Amniotic stem cell (primary cell): ENCODE measurements around the gene KIF21A.
A peak's percentile ranks its signal among the peaks of the same experiment; 100 is the strongest.
"Not testable (repeated sequence)": the region's sequence is repeated elsewhere in the genome, so short reads cannot be mapped to it uniquely, and the experiment has no call there.

Experiments used
- DNase-seq: peaks from one replicate; lab custom pipeline; 2025; lab: John Stamatoyannopoulos, UW

KIF21A gene

GRCh38 chr12:39341761-39342160 lies 101.2 kb downstream of the KIF21A start:
- DNase-seq = no peak

- no peak for DNase-seq
Observed at GRCh38 chr12:39341179-39341578, 101.7 kb downstream of the KIF21A start.

DNA sequence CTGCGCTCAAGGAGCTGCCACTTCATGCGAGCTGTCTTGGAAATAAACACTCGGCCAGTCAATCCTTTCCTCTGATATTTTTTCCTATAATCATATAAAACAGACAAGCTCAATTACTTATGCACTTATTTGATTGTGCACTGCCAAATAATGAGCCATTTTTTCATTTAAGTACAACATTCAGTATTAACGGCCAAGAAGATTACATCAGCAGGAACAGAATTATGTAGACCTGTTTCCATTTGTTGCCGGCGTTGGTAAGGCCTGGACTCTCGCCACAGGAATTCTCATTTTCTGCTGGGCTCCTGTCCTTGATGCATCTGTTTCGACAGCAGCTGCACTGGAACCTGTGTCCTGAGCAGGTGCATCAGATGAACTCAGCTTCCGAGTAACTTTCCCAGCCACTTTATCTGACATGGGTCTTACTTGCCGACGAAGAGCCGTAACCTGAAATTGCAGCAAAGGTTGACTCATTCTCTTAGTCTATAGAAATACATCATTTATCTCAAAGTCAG lies 110.2 kb downstream of the KIF21A start:
- no peak for DNase-seq

- no peak for DNase-seq
Observed at GRCh38 chr12:39331539-39332261, 111.2 kb downstream of the KIF21A start.

DNA sequence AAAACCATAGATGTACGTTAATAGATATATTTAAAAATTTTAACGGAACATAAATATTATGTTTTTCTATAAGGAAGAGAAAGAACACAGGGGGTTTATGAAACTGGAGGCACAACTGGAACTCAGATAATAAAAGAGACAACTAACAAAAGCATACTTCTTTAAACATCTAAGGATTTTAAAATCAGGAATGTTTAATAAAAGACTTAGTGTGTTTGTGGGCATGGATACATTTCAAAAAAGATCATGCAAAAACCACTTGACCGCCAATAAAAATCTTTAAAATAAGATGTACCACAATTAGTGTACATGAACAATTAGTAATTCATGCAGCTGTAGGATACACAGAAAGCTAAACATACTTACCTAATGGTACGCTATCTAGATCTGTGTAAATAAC lies 113.0 kb downstream of the KIF21A start:
- no peak for DNase-seq

GRCh38 chr12:39329018-39329417 lies 113.9 kb downstream of the KIF21A start:
- DNase-seq = peak; percentile 2

DNA sequence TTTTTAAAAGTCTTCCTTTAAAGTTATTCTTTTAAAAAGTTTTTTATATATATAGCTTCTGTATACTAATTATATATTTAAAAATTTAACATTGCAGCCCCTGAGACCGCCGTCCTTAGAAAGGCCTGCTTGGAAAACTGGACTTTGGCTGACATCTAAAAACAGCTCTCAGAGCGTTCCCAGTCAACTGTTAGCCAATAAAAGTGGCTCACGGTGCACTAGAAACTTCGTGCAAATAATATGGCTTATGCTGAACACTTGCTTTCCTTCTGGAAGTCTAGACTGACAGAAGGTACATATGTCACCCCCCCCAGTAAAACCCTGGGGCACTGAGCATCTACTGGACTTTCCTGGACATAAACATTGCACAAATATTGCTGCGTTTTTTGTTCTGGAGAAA lies 115.0 kb downstream of the KIF21A start:
- no peak for DNase-seq

DNA sequence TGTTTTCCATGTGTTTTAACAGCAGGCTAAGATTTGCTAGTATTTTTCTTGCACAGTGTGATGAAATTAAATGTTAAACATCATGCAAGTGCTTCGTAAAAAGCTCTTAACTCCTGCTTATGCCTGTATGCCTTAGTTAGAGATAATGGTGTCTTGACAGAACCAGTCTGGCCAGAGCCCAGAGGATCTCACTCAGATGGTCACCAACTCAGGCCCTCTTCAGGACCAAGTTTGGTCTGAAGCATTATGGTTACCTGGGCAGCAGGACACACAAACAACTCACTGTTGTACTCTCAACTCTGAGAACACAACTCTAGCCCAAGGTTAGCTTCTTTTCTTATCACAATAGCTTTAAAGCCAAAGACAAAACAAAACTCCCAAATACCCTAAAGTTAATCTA lies 115.4 kb downstream of the KIF21A start:
- no peak for DNase-seq

- DNase-seq = no peak
Observed at GRCh38 chr12:39319180-39319579, 123.7 kb downstream of the KIF21A start.

DNA sequence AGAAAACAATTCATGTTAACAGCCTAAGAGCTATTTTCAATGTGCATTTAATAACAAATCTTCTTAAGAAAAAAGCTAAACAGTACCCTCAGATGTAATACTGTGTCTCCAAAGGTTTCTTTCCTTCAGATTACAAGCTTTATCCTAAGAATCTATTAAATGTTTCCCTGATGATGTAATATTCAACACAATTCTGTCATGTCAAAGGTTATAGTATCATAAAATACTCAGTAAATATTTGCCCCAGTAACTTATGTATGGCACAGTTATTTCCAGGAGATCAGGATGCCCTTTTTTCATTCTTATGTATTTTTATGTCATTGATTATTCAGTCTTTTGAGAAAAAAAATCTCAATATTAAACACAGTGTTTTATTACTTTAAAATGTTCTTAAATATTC lies 128.4 kb downstream of the KIF21A start:
- DNase-seq = no peak

DNA sequence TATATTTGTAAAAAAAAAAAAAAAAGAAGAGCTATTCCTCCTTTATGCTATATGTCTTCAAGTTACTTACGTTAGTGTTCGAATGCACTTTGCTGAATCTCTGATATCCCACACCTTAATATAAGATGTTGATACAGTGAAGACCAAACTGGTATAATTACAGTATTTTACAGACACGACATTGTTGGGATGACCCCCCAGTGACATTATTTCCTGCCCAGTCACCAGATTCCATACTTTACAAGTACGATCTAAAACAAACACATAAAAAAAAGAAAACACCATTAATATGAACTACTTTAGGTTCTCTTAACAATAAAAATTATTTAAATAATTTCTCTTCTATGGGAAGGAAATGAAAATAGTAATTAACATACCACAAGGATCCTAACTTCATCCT lies 133.4 kb downstream of the KIF21A start:
- DNase-seq = no peak

GRCh38 chr12:39301422-39301821 lies 141.5 kb downstream of the KIF21A start:
- DNase-seq = no peak

DNA sequence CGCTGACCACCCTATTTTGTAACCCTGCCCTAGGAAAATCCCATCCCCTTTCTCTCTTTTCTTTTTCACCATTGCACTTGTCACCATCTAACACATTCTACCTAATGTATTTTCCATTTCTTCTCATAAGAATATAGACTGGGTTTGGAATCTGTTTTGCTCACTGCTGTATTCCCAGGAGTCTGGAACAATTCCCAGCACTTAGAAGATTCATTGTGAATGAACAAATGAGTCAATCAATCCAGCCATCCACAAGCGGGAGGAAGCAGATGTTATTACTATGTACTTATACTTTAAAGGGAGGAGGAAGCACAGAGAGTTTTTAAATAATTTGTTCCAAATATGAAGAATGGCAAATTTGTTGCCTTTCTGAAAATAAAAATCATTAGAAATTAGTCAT lies 142.1 kb downstream of the KIF21A start:
- DNase-seq = no peak

DNA sequence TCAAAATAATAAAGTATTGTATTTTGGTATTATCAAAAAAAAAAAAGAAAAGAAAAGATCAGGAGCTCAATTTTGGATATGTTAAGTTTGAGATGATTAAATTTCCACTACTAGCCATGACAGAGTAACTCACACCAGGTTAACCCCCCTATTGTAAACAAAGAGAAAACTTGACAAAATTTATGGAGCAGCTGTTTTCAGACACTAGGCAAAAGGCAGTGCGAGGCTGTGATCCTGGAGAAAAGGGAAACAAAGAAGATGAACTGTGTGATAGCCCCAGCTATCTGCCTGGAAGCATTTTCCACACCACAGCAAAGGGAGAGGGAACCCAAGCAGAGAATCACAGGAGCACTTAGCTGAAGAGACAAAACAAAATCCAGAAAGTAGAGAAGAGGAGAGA lies 145.0 kb downstream of the KIF21A start:
- DNase-seq = no peak

DNA sequence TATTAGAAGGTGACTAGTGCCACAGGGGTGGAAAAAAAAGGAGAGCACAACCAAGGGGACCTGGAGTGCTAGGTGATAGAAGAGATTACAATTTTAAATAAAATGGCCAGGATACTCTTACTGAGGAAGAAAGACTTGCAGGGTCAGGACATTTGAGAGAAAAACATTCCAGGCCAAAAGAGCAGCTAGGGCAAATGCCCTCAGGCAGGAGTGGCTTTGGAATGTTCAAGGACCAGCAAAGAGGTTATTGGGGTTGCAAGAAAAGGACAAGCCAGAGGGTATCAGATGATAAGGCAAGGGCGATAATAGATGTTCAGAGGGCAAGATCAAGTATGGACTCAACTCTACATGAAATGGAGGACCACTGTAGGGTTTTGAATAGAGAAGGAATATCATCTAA lies 146.4 kb downstream of the KIF21A start:
- DNase-seq = no peak

DNA sequence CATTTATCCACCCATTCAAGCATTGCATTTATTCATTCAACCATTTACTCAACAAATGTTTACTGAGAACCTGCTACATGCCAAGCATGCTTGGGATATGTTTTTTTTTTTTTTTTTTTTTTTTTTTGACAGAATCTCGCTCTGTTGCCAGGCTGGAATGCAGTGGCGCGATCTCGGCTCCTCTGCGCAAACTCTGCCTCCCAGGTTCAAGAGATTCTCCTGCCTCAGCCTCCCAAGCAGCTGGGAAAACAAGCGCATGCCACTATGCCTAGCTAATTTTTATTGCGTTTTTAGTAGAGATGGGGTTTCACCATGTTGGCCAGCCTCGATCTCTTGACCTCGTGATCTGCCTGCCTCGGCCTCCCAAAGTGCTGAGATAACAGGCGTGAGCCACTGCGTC lies 147.3 kb downstream of the KIF21A start:
- not testable (repeated sequence) for DNase-seq

DNA sequence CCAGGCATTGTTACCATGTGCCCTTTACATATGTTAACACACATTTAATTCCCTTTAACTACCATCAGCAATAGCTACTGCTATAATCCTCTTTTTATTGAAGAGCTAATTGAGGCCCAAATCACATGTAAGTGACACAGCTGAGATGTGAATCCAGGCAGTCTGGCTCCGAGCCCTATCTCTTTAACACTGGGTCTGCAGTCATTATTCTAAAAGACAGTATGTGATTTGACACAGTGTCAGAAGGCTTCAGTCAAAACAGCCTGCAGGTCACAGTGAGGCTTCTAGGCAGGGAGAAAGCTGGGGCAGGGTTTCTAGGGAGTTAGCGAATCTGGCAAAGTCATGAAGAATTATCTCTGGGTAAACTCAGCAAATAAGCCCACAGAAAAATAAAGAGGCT lies 148.2 kb downstream of the KIF21A start:
- no peak for DNase-seq

DNA sequence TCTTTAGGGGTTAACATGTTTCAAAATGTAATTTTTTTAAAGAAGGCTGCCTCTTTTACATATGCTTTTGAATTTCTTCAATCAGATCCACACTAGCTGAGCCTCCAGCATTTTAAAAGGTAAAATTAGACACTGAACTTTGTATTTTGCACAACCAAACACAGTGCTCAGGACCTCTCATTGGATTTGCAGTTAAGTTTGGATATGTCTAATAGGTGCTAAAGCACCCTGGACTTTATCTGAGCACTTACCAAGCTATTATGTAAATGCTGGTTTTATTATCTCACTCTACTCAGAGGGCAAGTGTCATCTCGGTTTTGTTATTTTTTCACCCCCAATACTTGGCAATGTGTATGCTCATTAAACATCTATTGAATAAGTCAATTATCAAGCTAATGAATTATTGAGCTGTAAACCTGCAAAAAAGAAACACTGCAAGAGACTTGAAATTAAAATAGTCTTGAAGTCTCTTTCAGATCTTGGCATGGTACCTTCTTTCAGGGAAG lies 150.7 kb downstream of the KIF21A start:
- DNase-seq = no peak

DNA sequence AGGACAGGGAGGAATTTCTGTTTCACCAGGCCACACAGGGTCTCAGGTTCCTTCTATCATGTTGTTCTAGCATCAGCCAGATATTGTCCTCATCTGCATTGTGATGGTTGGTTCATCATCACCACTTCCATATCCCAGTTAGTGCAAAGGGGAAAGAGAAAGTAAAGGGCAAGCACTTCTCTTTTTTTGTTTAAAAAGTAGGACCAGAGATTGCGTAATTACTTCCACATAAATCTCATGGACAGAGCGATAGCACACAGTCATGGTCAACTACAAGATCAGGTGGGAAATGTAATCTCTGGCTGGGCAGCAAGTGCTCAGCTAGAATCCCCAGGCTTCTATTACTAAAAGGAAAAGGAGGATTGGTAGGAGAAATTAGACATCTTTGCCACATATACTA lies 155.1 kb downstream of the KIF21A start:
- no peak for DNase-seq

DNA sequence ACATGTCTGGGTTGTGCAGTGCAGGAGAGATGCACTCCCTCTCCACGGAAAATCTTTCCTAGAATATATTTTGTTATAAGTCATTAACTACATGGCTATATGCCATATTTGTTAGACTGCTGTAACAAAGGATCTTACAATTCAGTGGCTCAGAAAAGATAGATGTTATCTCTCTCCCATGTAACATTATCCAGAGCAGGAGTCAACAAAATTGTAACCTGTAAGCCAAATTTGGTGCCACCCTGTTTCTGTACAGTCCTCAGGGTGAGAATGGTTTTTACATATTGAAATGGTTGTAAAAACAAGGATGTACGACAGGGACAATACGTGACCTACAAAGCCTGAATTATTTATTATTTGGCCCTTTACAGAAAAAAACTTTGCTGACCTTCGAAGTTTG lies 155.5 kb downstream of the KIF21A start:
- DNase-seq = no peak

DNA sequence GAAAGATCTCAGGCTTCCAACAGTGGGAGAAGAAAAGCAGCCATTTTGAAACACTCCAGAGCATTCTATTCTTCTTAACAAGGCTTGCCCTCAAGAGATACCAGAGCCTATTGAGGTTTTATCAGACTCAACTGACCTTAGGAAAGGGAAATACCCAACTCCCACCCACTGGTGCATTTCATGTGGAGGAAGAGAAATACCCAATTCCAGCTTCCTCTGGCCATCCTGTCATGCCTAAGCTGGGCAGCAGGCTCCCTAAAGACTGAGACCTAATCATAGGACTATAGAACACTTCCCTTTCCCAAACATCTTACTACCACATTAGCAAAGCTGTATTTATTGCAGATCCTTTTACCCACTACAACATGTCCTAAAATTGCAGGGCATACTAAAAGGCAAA lies 164.5 kb downstream of the KIF21A start:
- no peak for DNase-seq

DNA sequence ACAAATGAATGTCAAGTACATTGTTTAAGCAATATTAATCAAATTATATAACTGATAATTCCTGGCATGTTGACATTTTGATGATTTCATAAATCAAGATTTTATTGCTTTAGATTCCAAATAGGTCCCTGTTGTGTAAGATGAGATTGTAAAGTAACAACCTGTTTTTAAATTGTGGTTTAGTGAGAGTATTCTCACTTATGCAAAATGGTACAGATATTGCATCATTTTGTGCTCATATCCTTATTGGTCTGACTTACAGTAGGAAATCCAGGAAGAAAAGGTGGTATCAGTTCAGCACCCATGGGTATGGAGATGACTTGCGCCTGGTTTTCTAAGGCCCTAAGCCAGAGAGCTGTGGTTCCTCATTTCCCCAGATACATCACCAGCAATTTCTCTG lies 165.5 kb downstream of the KIF21A start:
- no peak for DNase-seq

- no peak for DNase-seq
Observed at GRCh38 chr12:39275846-39276245, 167.1 kb downstream of the KIF21A start.
